A549 (cell line): ENCODE measurements around the gene DHDH.

Experiments
- FOSL2 ChIP-seq, 2 experiments: fragments of 450-650 bp in 1 of 2; fragments of >200 bp in 1 of 2; sonication (Bioruptor Twin) in 1 of 2; formaldehyde crosslinking; IDR thresholded peaks; 2 replicates each; pipeline versions ENCODE4 v1.5.0 to v1.6.1; 2016 to 2020; ENCODE audit warnings: mild to moderate bottlenecking in 1 of 2, moderate library complexity in 1 of 2
- HDAC2 ChIP-seq: fragments of 200-600 bp; sonication (generic); IDR thresholded peaks from 2 replicates; pipeline ENCODE4 v1.6.1; 2016
- POLR2A ChIP-seq: IDR thresholded peaks from 2 replicates; pipeline ENCODE4 v1.6.1; 2012; ENCODE audit warnings: mild to moderate bottlenecking, low read length

DNA sequence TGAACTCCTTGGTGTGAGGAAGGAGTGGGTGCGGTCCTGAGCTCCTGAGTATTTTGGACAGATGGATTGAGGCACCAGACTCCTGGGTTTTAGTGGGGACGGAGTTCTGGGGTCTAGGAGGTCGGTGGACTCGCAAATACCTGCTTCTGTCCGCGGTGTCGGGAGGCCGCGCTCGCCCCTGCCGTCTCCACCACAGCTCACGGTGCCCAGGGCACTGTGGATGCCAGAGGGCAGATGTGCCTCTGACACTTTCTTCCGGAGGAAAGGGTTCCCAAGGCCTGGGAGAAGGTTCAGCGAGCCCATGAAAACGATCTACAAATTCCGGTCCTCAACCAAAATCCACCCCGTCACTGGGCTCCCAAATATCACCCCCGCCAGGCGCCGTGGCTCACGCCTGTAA is 38.3 kb upstream of the DHDH start:
- TF ChIP-seq POLR2A (no peak), FOSL2 (IDR thresholded peaks at IDR 0.05) (no peak), FOSL2 (CRISPR knock-in tag; IDR thresholded peaks at IDR 0.05) (no peak), HDAC2 (no peak)
